Ovary (tissue), 3 donors: ENCODE results near the gene TSC22D3.

Experiments
- CTCF ChIP-seq, 3 donors: fragments of 450-650 bp in 2 of 3; fragments of 200-600 bp in 1 of 3; IDR thresholded peaks; one replicate each; pipeline versions ENCODE4 v1.5.1 to v1.8.0; 2016 to 2022; ENCODE audit warnings: antibody characterized with exemption in 3 of 3, mild to moderate bottlenecking in 1 of 3
- EP300 ChIP-seq: sonication (generic); formaldehyde crosslinking; IDR thresholded peaks from one replicate; pipeline ENCODE4 v1.6.1; 2017; ENCODE audit warnings: antibody characterized with exemption
- POLR2A ChIP-seq: fragments of 450-650 bp; IDR thresholded peaks from one replicate; pipeline ENCODE4 v1.6.1; 2017; ENCODE audit warnings: antibody characterized with exemption, mild to moderate bottlenecking, moderate library complexity
- donor health status: DM: no; HTN: no; CAD: no.

GRCh38 chrX:107768051-107768450, 7.5 kb downstream of the TSC22D3 start:
- TF ChIP-seq CTCF (IDR thresholded peaks at IDR 0.05) (no peak), POLR2A (no peak), EP300 (no peak)
